Measurements from ENCODE around the gene RLF.

DNA sequence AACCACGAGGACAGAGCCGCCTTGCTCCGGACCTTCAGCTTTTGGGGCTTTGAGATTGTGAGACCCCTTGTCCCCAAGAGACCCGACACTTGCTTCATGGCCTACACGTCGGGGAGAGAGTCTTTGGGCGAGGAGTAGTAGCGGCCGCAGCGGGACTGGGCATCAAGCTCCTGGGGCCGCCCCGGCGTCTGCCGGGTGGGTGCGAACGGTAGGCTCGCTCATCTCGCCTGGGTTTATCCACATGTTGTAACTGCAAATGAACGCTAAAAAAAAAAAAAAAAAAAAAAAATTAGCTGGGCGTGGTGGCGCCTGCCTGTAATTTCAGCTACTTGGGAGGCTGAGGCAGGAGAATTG, 27.9 kb upstream of the RLF start:
- TF ChIP-seq GATA2 (IDR thresholded peaks at IDR 0.05; ENCODE audit: low read depth, low read length) (no peak), GATA3 (IDR thresholded peaks at IDR 0.05; ENCODE audit: low read depth, low read length) (no peak)

All from SH-SY5Y (cell line).